ENCODE data around the gene GTF2H2C. TPM values are rescaled to one million over a fixed set of nuclear protein-coding genes. Genes with fewer than 3 reads are reported as not detected.

The GTF2H2C gene
- total and polyA plus RNA-seq, 4 donors = 8.7 to 38.4 (median 19.5) TPM

DNA sequence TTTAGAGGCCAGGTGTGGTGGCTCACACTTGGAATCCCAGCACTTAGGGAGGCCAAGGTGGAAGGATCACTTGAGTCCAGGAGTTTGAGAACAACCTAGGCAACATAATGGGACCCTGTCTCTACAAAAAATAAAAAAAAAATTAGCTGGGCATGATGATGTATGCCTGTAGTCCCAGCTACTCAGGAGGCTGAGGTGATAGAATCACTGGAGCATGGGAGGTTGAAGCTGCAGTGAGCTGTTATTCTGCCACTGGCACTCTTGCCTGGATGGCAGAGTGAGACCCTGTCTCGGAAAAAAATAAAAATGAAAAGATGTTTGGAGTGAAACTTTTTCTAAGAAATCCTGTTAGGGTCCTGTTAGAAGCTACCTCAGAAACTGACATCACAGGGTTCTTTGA lies 43.2 kb upstream of the GTF2H2C start:
- Histone ChIP-seq H3K9ac (ENCODE audit: low read depth in 1 of 2, low read length in 2 of 2) (peak overlapping the region in 1 of 2 donors; percentile 52), H3K36me3 (ENCODE audit: control insufficient read depth in 4 of 4, insufficient read depth in 3 of 4, low read depth in 1 of 4, low read length in 3 of 4) (peaks cover 0 to 3% (median 0%) of the 10 kb centered on the region in 4 donors), H3K27me3 (ENCODE audit: control insufficient read depth in 4 of 4, insufficient read depth in 4 of 4, low read length in 3 of 4) (no peaks in the 10 kb centered on the region), H3K4me1 (ENCODE audit: control insufficient read depth in 4 of 4, insufficient read depth in 4 of 4, low read length in 3 of 4) (peaks cover 3 to 43% (median 36%) of the 10 kb centered on the region in 4 donors), H3K27ac (ENCODE audit: low read depth in 1 of 2, low read length in 2 of 2) (peak overlapping the region; percentile 73 to 82), H3K9me3 (ENCODE audit: control insufficient read depth in 4 of 4, low read length in 3 of 4) (no peaks in the 10 kb centered on the region), H3K4me3 (ENCODE audit: low read depth in 1 of 3, low read length in 3 of 3) (no peak overlapping the region)
- no peak for DNase-seq (ENCODE audit: low spot score)
- TF ChIP-seq SP1 (IDR thresholded peaks at IDR 0.05) = no peak
- TF ChIP-seq HNF4G (IDR thresholded peaks at IDR 0.05) = no peak
- TF ChIP-seq, protein P1, sequence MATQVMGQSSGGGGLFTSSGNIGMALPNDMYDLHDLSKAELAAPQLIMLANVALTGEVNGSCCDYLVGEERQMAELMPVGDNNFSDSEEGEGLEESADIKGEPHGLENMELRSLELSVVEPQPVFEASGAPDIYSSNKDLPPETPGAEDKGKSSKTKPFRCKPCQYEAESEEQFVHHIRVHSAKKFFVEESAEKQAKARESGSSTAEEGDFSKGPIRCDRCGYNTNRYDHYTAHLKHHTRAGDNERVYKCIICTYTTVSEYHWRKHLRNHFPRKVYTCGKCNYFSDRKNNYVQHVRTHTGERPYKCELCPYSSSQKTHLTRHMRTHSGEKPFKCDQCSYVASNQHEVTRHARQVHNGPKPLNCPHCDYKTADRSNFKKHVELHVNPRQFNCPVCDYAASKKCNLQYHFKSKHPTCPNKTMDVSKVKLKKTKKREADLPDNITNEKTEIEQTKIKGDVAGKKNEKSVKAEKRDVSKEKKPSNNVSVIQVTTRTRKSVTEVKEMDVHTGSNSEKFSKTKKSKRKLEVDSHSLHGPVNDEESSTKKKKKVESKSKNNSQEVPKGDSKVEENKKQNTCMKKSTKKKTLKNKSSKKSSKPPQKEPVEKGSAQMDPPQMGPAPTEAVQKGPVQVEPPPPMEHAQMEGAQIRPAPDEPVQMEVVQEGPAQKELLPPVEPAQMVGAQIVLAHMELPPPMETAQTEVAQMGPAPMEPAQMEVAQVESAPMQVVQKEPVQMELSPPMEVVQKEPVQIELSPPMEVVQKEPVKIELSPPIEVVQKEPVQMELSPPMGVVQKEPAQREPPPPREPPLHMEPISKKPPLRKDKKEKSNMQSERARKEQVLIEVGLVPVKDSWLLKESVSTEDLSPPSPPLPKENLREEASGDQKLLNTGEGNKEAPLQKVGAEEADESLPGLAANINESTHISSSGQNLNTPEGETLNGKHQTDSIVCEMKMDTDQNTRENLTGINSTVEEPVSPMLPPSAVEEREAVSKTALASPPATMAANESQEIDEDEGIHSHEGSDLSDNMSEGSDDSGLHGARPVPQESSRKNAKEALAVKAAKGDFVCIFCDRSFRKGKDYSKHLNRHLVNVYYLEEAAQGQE (IDR thresholded peaks at IDR 0.05) = no peak
- no peak for TF ChIP-seq CTCF (IDR thresholded peaks at IDR 0.05; ENCODE audit: low read depth, low read length, missing input control)
- no peak for TF ChIP-seq NR2F2 (IDR thresholded peaks at IDR 0.05)
- TF ChIP-seq ZBTB33 (IDR thresholded peaks at IDR 0.05) = no peak
- no peak for TF ChIP-seq RAD21 (IDR thresholded peaks at IDR 0.05)
- TF ChIP-seq JUND (IDR thresholded peaks at IDR 0.05) = no peak
- WGBS = 94% methylated on average over 1 of the region's 1 CpG

DNA sequence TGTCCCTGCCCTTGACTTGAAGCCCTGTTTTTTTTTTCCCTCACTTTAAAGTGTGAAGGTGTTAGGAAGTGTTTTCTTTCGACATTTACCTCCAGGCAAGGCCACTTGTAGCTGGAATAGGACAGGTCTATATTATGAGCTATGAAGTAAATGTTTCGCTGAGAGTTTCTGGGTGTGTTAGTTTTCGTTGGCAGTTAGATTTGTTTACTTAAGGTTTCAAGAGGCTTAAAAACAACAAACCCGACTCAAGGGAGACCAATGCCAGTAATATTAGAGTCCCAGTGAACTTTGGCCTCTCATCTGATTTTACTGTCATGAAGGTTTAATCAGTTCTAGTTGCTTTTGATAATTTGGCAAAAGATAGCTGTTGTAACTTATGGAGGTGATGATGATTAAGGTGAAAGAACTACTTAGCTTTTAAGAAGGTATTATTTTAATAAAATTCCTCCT lies 42.2 kb upstream of the GTF2H2C start:
- peaks cover 3 to 43% (median 34%) of the 10 kb centered on the region in 4 donors for H3K4me1 ChIP-seq (ENCODE audit: control insufficient read depth in 4 of 4, insufficient read depth in 4 of 4, low read length in 3 of 4)
- no peaks in the 10 kb centered on the region for H3K27me3 ChIP-seq (ENCODE audit: control insufficient read depth in 4 of 4, insufficient read depth in 4 of 4, low read length in 3 of 4)
- 19% methylated on average over 4 of the region's 4 CpGs for WGBS
- H3K36me3 ChIP-seq (ENCODE audit: control insufficient read depth in 4 of 4, insufficient read depth in 3 of 4, low read depth in 1 of 4, low read length in 3 of 4) = peaks cover 0 to 8% (median 0%) of the 10 kb centered on the region in 4 donors
- H3K4me3 ChIP-seq (ENCODE audit: low read depth in 1 of 3, low read length in 3 of 3) = no peak overlapping the region
- no peaks in the 10 kb centered on the region for H3K9me3 ChIP-seq (ENCODE audit: control insufficient read depth in 4 of 4, low read length in 3 of 4)
- H3K9ac ChIP-seq (ENCODE audit: low read depth in 1 of 2, low read length in 2 of 2) = peak overlapping the region; percentile 0 to 27
- peak overlapping the region; percentile 71 to 87 for H3K27ac ChIP-seq (ENCODE audit: low read depth in 1 of 2, low read length in 2 of 2)
- DNase-seq (ENCODE audit: low spot score) = no peak
- TF ChIP-seq HNF4G (IDR thresholded peaks at IDR 0.05) (peak; percentile 48), TAF1 (conservative IDR thresholded peaks at IDR 0.05) (no peak), HNF4A (conservative IDR thresholded peaks at IDR 0.05) (peak; percentile 72 to 84), SP1 (IDR thresholded peaks at IDR 0.05) (peak; percentile 69), ATF3 (IDR thresholded peaks at IDR 0.05) (no peak), EGR1 (IDR thresholded peaks at IDR 0.05; ENCODE audit: low read depth in 2 of 2) (no peak), FOXA2 (IDR thresholded peaks at IDR 0.05) (peak; percentile 59), NR2F2 (IDR thresholded peaks at IDR 0.05) (peak; percentile 17), JUND (IDR thresholded peaks at IDR 0.05) (peak; percentile 34 to 51), RAD21 (IDR thresholded peaks at IDR 0.05) (peak in 1 of 2 donors; percentile 54), YY1 (IDR thresholded peaks at IDR 0.05) (peak; percentile 26), GABPA (IDR thresholded peaks at IDR 0.05 in 1 of 2, conservative IDR thresholded peaks at IDR 0.05 in 1 of 2) (no peak), ZBTB33 (IDR thresholded peaks at IDR 0.05) (peak; percentile 28)
- TF ChIP-seq, protein P2, sequence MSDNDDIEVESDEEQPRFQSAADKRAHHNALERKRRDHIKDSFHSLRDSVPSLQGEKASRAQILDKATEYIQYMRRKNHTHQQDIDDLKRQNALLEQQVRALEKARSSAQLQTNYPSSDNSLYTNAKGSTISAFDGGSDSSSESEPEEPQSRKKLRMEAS (IDR thresholded peaks at IDR 0.05) = no peak
- TF ChIP-seq, protein P1 (IDR thresholded peaks at IDR 0.05) = peak; percentile 48
